ENCODE measurements around the gene PIP4K2A.

PIP4K2A gene

DNA sequence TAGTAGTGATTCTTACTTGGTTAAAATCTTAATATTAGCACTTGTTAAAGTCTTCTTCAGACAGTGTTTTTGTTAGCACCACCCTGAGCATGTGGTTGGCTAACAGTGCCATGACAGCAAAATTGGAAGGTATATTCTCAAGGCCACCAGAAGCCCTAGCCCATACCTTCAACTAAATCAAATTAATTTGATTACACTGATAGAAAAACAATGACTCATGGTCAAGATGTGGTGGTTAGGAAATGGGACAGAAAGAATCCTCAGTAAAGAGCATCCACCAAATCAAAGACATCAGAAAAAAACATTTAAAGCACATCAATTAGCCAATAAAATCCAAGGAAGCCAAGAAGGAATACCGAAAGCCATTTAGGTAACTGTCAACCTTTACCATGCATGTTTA is 75.5 kb downstream of the PIP4K2A start:
- DNase-seq (ENCODE audit: low spot score) = no peak

DNA sequence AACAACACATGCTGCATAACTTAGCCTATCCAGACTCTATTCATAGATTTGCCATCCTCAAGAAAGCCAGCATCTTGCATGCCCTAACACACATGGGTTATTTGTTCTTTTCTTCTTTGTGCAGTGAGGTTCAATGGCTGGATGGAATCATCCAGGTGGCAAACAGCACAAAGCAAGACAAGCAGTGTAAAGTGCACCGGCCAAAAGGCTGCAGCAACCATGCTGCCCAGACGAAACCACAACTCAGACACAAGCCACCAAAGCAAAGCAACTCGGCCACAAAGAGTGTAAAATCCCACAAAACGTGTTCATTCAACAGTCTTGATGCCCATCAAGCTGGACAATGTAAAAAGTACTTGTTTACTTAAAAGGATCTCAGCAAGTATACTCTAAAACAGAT is 76.9 kb downstream of the PIP4K2A start:
- no peak for DNase-seq (ENCODE audit: low spot score)

DNA sequence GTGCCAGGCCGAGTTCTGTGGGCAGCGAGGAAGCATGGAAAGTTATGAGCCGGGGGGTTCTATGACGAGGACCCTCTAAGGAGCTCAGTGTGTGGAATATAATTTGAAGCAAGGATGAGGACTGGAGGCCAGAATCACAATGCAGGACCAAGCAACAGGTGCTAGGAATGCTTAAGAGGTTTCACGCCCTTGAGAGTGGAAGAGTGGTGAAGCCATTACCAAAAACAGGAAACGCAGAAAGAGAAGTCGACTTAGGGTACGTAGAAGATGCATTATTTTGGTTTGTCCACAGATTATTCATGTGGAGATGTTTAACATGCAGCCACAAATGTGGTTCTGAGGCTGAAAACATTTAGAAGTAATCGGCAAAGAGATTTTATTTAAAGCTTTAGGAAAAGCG is 78.7 kb downstream of the PIP4K2A start:
- no peak for DNase-seq (ENCODE audit: low spot score)

DNA sequence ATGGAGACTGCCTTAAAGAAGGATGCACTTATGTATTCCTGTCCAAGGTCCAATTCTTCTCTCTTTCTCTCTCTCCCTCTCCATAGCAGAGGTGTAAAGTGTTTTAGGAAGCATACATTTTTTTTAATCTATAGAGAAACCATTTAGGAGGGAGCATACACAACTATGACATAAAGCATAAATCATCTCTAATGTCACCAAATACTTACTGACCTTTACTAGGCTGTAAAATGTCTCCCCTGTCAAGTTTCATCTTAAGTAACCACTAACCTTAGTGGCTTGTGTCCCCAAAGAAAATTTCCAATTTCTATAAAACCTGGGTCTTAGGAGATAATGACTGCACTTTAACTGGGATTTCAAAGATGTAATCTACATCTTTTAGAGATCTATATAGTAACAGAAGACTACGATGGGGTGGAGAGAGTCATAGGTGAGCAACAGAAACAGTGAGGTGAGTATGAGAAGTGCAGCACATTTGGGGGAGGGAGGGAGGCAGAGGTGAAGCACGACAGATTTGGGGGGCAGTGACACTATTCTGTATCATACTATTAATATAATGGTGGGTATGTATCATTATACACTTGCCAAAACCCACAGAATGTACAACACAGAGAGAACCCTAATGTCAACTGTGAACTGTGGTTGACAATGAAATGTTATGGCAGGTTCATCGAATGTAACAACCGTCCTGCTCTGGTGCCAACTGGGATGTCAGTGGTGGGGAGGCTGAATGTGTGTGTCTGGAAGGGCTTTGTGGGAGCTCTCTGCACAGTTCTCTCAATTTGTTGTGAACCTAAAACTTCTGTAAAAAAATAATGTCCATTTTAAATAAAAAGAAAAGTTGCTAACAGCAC is 79.5 kb downstream of the PIP4K2A start:
- no peak for DNase-seq (ENCODE audit: low spot score)

DNA sequence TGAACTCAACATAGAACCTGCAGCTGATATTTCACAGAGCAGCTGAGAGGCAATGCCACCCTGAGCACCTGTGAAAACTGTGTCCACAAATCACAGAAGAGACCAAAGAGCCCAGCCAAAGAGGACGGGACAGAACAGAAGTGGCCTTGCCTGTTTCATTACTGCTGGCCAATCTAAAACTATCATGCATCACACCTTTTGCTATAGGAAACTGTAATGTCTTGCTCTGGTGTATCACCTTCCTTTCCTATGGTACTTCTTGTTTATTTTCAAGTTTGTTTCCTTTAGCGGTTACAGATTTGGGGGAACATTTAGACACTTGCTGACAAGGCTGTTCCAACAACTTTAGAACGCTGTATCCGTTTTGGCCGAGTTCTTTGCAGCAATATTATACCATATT is 80.3 kb downstream of the PIP4K2A start:
- no peak for DNase-seq (ENCODE audit: low spot score)

DNA sequence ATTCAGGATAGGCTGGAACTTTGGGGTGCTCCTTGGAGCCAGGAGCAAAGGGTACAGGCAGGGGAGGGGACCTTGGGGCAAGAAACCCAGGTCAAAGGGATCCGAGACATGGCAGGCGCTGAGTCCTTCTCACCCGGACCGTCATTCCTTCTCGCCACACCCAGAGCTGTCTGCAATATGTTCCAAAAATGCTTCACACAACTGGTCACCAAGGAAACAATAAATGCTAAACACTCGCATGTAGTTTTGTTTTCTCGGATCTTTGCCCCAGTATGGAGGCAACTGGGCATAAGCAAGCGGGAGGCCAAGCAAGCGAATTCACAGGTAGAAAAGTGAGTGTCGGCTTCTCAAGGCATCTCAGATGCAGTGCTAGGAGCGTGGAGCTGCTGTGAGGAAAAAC is 80.8 kb downstream of the PIP4K2A start:
- no peak for DNase-seq (ENCODE audit: low spot score)

DNA sequence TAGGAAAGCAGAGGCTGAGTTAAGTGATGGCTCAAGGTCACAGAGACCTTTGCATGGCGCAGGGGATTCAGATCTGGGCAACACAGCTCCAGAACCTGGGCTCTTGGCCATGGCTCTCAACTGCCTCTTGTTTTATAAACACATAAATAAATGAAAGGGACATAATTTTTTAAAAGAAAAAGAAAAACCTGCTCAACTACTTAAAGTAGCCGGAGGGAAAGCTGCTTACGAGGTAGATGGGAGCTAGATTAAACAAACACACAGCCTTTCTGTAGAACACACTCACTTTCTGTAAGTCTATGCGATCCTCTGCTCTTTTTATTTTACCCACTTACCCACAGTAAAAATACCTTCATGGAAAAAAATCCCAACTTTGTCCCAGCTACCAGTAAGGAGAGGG is 81.3 kb downstream of the PIP4K2A start:
- DNase-seq (ENCODE audit: low spot score) = no peak

DNA sequence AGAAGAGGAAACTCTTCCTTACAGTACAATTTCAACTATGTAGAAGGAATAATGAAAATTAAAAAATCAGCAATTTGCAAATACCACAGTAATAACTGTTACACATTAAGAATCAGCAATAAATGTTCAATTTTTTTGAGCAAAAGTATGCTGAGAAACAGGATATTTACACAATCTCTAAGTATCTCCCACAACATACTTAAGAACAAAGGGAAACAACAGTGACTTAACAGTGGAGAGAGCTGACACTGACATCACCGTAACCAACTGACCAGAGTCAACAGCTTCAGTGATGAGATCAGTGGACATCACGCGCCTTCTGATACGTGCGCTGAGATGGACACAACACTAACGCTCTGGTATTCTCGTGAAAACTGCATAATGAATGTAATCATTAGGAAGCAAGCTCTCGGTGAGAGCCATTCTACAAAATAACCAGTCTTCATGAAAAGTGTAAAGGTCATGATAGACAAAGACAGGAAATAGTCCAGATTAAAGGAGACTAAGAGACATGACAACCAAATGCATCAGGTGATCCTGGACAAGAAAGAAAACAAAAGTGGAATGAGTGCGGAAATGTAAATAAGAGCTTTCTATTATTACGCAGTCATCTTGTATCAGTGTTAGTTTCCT is 82.6 kb downstream of the PIP4K2A start:
- DNase-seq (ENCODE audit: low spot score) = no peak

DNA sequence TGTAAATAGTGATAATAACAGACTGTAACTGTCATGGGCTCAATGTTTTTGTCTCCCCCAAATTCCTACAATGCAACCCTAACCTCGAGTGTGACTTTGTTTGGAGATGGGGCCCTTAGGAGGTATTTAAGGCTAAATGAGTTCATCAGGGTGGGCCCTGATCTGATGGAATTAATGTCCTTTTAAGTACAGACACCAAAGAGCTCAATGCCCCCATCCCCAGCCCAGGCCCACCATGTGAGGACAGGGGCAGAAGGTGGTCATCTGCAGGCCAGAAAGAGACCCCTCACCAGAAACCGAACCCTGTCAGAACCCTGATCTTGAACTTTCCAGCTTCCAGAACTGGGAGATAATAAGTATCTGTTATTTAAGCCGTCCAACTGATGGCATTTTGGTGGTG is 83.2 kb downstream of the PIP4K2A start:
- DNase-seq (ENCODE audit: low spot score) = no peak

DNA sequence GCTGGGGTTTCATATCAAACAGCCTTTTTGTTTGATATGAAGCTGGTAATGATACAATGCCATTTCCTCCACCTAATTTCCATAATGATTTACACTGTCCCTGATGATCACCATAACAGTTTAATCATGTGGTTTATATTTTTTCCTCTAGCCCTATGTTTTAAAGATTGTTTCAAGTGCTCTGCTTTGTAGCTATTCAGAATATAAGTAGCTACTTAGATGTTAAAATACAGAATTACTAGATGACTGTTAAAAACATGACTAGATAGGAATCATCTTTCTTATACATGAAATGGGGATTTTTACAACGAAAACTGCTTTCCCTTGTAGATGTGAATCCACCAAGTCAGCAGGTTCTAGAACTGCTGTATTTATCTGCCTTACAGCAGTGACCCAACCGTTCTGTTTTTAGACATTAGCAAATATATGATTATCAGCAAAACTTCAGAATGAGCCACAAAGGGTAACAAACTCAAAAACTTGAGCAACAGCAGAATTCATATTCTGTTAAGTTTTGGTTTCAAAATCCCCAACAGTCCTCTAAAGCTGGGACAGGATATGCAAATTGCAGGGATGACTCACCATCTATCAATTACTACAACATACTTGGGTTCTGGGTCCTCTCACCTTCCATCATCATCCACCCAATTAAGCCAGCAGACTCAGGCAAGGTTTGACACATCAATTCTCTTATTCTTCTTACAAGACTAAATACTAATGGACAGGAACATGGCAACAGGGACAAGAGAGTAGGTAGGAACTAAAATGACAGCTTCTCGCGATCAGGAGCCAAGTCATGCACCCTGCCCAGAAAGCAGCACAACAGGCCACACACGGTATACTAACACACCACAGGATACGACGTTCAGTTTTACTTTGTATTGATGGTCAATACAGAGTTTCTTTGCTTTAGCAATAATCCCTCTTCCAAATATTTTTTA is 83.9 kb downstream of the PIP4K2A start:
- no peak for DNase-seq (ENCODE audit: low spot score)

DNA sequence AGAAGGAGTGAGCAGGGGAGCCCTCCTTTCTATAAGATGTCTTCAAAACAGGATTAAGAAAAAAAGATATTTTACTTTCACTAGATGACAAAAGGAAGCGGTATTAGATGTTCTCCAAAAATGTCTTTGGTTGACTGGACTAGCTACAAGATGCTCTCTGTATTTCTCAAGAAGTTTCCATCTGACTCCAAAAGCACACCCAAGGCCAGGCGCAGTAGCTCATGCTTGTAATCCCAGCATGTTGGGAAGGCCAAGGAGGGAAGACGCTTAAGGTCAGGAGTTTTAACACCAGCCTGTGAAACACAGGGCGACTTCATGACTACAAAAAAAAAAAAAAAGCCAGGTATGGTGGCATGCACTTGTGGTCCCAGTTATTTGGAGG is 84.5 kb downstream of the PIP4K2A start:
- no peak for DNase-seq (ENCODE audit: low spot score)

DNA sequence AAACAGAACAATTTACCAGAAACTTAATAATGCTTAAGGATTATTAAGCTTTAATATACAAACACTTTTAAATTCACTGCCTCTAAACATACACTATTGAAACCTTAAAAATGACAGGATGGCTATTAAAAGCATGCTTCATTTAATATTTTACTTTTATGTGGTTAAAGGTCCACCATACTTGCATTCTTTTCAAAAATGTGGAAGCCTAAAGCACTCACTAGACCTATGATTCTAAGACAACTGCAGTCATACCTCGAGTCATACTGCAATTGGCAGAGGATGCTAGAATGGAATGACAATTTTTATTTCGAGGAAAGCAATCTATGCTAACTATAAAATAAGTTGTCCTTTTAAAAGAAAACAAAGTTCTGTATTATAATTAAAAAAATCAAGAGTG is 85.3 kb downstream of the PIP4K2A start:
- DNase-seq (ENCODE audit: low spot score) = no peak

DNA sequence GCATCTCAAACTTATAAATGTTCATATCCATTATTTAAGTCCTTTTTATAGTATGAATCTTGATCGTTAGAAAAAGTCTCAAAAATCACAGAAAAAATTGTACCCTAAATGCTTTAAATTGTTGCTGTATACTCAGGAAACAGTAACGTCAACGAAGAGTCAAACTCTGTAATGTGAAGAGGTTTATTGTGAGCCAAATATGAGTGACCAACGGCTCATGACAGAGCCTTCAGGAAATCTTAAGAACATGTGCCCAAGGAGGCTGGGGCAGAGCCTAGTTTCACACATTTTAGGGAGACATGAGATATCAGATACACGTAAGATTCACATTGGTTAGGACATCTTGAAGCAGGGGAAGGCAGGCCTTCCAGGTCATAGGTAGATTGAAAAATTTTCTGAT is 86.1 kb downstream of the PIP4K2A start:
- DNase-seq (ENCODE audit: low spot score) = no peak

DNA sequence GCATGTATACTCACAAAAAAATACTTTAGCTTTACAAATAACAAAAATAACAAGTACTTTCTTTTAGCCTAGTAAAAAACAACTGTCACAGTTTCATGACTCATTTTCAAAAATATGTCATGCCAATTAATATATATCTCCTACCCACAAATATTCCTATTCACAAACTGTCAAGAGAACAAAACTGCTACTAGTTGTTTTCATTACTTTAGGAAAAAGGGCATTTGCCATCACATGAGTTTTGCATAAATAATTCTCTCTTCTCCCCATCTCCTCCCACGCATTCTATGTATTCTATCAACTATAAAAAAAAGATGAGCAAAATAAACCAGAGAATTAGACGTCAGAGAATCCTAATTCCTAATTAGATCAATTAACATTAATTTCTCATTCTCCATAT is 87.6 kb downstream of the PIP4K2A start:
- no peak for DNase-seq (ENCODE audit: low spot score)

DNA sequence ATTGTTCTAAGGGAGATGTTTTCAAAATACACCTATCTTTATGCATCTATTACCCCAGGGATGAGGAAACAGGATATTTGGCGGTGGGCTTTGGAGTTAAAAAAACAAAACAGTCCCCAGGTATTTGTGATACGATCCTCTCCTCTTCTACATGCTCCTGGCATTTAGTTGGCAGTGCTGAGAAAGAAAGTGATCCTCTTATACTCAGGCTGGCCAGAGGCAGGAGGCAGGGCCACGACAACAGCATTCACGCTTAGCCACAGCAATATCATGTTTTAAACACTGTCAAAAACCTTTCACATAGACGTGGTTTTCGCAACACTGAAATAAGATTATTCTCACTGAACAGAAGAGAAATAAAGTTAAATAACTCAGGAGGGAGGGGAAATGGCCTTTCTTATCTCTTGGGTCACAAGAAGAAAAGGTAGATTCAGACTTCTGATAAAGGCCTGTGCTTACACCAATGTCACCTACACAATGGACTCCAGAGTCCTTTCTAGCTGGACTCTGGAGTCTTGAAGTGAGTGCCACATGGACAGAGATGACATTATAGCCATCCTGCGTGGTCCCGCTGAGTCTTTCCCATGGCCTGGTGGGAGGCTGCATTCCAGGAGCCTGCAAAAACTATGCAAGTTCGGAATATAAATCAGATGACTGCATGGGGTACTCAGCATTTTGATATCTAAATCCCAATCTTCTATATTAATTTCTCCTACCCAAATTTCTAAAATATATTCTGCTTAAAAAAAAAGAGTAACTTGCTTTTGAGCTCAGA is 88.7 kb downstream of the PIP4K2A start:
- DNase-seq (ENCODE audit: low spot score) = no peak

DNA sequence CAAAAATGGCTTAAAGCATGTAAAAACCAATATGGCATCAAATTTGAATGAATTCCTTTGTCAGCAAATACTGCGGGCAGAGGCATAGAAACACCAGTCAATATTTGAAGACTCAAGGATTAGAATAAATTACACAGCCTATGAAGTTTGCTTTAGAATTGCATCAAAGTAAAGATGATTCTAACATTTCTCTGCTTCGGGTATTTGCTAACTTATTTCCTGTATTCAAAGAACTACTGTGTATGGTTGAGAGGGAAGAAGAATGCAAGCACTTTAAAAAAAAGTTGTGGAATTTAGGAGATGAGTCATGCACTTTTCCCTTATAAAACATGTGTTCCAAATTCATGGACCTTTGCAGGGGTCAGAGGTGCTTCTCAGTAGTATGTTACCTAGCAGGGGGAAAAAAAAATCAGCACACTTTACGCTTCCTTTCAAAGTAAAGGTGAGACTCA is 90.1 kb downstream of the PIP4K2A start:
- DNase-seq (ENCODE audit: low spot score) = no peak

DNA sequence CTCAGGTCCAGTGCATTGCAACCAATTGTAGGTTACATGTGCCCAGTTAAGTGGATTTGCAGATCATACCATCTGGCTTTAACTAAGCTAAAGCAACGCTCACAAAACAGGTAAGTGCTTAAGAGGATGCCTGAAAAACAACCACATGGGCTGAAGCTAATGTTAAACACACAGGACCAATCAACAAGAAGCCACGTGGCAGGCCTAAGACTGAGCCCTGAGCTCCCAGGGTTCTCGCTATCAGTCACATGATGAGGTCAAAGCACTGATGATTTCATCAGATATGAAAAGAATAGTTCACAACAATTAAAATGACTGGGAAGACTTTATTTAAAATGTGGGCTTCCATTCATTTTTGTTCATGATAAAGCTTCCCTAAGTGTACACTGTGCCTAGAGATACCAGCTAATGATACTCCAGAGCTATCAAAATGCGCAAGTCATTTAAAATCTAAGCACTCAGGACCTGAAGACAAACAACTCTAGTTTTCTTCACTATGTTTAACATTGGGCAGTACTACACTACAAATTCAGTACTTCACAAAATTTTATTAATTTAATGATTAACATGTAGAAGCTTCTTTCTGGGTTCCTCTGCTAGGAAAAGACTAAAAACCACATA is 90.6 kb downstream of the PIP4K2A start:
- DNase-seq (ENCODE audit: low spot score) = no peak

DNA sequence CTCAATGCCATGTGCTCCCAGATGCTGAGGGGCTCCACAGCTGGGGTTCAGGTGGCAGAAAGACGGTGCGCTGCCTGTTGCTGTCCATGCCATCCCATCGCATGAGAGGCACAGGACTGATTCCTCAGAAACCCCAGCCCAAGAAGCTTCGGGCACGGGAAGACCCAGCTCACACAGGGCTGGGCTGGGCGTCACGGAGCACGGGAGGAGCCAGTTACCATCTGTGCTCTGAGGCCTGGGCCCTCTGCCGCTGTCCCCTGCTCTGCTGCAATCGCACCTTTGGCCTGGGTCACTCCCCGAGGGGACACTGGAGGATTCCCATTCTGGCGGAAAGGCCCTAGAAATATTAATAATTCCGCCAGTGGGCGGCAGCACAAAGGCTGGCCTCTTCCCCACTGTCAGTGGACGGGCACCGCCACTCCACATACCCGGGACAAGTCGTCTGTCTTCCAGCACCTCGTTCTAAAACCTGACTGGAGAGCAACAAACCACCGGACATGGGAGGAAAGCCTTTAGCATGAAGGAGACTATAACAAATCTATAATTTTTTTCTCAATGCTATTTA is 92.1 kb downstream of the PIP4K2A start:
- DNase-seq (ENCODE audit: low spot score) = no peak

DNA sequence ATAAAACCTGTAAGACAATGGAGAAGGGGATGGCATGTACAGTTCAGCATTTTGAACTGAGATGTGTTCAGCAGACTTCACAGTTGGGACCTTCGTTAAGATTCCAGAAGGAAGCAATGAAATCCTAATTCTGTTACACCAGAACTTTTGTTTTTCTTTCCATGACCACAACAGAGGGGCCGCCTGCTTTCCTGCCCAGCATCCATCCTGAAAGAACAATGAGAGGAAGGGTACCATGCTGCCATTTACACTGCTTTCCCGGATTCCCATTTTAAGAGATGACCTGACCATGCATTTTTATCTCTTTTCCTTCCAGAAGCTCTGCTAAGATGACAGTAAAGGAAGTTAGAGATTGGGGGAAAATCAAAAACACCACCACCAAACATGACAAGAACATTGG is 92.7 kb downstream of the PIP4K2A start:
- no peak for DNase-seq (ENCODE audit: low spot score)

DNA sequence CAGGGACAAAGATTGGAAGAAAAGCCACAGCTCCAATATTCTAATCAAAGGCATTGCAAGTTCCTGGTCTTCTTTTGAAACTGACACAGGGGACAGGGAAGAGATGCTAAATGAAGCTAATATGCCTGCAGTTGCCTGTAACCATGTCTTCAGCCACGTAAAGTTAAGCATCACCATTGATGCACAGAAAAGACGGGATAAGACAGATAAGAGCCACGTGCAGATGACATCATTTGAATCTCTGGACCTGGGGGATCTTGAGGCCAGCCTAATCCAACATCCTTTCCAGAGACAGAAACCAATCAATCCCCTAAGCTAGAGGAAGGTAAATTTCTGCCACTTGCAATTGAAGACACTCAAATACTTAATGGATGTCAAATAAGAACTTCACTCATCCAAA is 93.4 kb downstream of the PIP4K2A start:
- no peak for DNase-seq (ENCODE audit: low spot score)

Data from ecto neural progenitor cell (in vitro differentiated cells).